H1 (cell line): ENCODE results near the gene CFAP92. TPM values are rescaled to one million over a fixed set of nuclear protein-coding genes. Genes with fewer than 3 reads are reported as not detected.

Experiments used
- CEBPB ChIP-seq: IDR thresholded peaks from 2 replicates; pipeline ENCODE4 v1.6.1; 2012; ENCODE audit warnings: low read depth, low read length
- GABPA ChIP-seq: IDR thresholded peaks from 2 replicates; pipeline ENCODE4 v1.6.1; 2011; ENCODE audit warnings: mild to moderate bottlenecking, low read length, moderate library complexity, borderline replicate concordance; ENCODE audit not compliant: insufficient read depth
- RBBP5 ChIP-seq: IDR thresholded peaks from 2 replicates; pipeline ENCODE4 v1.7.1; 2012; ENCODE audit warnings: low read depth, mild to moderate bottlenecking, inconsistent platforms, low read length, moderate library complexity, borderline replicate concordance
- polyA plus RNA-seq, 7 experiments: library from polyadenylated mRNA; depleted of rRNA in 3 of 7; stranded (reverse) in 5 of 7; unstranded in 2 of 7; fragments of >200 nt in 5 of 7; fragments of 200-250 nt in 2 of 7; gene quantifications; 1 replicate in 5 of 7; 2 replicates in 1 of 7; 4 replicates in 1 of 7; pipeline versions ENCODE4 v1.2.1 to v1.2.3, GENCODE V29; 2011 to 2013; ENCODE audit warnings: missing spikeins in 2 of 7, mixed read lengths in 2 of 7
- total RNA-seq: library from RNA; stranded (reverse); fragmentation: NEBNext Ultra II Directional; extraction: Animal tissue kit (Norgen Biotek cat#: 25700); gene quantifications from 2 replicates; pipeline ENCODE4 v1.2.1, GENCODE V29; 2021
- TF ChIP-seq, protein P1 (sequence below), 3 experiments: IDR thresholded peaks; 1 replicate in 2 of 3; 2 replicates in 1 of 3; pipeline versions ENCODE4 v1.5.1 to v1.6.1; 2011; ENCODE audit warnings: low read length in 3 of 3, mild to moderate bottlenecking in 3 of 3, inconsistent platforms in 2 of 3, low read depth in 1 of 3, moderate library complexity in 1 of 3; ENCODE audit not compliant: insufficient read depth in 1 of 3; ENCODE audit errors: control extremely low read depth in 1 of 3

The CFAP92 gene
- total and polyA plus RNA-seq, 2 of the 8 experiments (the other 6 are each of a cell fraction or from before 2014, with no cell fraction given): 0.77 to 2.0 TPM

DNA sequence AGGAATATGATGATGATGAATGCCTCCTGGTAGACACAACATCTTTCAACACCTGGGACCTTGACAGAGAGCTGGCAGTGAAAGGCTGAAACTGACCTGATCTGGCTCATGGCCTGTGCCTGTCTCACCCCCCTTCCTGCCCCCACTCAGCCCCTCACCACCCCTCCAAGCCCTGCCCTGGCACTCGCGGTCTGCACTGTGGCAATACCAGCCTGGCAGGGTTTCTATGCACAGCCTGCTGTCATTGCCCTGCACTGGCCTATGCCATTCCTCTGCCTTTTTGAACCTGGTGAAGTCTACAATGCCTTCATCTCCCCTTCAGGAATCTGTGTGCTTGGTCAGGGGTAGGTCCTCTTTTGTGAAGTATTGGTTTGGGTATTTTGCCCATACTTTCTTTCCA, 58.0 kb downstream of the CFAP92 start (continued):
- TF ChIP-seq, protein P1, sequence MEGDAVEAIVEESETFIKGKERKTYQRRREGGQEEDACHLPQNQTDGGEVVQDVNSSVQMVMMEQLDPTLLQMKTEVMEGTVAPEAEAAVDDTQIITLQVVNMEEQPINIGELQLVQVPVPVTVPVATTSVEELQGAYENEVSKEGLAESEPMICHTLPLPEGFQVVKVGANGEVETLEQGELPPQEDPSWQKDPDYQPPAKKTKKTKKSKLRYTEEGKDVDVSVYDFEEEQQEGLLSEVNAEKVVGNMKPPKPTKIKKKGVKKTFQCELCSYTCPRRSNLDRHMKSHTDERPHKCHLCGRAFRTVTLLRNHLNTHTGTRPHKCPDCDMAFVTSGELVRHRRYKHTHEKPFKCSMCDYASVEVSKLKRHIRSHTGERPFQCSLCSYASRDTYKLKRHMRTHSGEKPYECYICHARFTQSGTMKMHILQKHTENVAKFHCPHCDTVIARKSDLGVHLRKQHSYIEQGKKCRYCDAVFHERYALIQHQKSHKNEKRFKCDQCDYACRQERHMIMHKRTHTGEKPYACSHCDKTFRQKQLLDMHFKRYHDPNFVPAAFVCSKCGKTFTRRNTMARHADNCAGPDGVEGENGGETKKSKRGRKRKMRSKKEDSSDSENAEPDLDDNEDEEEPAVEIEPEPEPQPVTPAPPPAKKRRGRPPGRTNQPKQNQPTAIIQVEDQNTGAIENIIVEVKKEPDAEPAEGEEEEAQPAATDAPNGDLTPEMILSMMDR (IDR thresholded peaks at IDR 0.05; ENCODE audit: control extremely low read depth in 1 of 3, insufficient read depth in 1 of 3, low read depth in 1 of 3, low read length in 3 of 3): no peak
- TF ChIP-seq CEBPB: no peak
- no peak for TF ChIP-seq GABPA
- no peak for TF ChIP-seq RBBP5
